Measurements from ENCODE around the gene YAE1. TPM values are rescaled to one million over a fixed set of nuclear protein-coding genes. Genes with fewer than 3 reads are reported as not detected.

The YAE1 gene
- total RNA-seq, 2 donors from 2014 or later: 16.0 to 18.0 TPM

GRCh38 chr7:39550411-39550810 lies 15.8 kb upstream of the YAE1 start:
- DNase-seq (ENCODE audit: low spot score): no peak
- intact Hi-C loops (cut with DNase I): no loop called here

GRCh38 chr7:39553436-39553835 lies 12.8 kb upstream of the YAE1 start:
- intact Hi-C loops (cut with DNase I): no loop called here
- DNase-seq (ENCODE audit: low spot score): no peak

DNA sequence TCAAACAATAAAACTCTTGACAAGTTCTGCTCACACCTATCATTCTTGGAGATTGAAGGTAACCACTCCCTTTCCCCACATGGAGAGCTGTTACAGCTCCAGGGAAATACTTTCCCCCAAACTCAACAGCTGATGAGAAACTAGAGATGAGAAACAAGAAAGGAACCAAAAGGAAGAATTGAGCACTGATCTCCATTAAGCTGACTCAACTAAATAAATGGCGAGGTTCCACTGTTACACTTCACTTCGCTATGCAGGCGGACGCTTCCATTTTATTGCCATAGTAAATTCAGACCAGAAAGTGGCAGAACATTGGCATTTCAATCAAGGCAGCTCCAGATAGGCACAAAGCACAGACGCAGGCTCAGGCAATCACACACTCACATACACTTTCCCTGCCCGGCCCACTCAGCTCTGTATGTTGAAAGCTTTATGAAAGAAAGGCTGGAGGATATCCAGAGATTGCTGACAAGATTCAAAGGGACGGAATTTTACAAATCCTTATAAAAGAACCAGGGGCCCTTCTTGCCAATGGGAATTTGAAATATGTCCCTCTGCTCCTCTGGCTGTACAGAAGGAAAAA lies 11.5 kb upstream of the YAE1 start:
- no peak for DNase-seq (ENCODE audit: low spot score)
- intact Hi-C loops (cut with DNase I): no loop called here

- intact Hi-C loops (cut with DNase I): no loop called here
- no peak for DNase-seq (ENCODE audit: low spot score)
Observed at GRCh38 chr7:39557222-39557621, 9.0 kb upstream of the YAE1 start.

DNA sequence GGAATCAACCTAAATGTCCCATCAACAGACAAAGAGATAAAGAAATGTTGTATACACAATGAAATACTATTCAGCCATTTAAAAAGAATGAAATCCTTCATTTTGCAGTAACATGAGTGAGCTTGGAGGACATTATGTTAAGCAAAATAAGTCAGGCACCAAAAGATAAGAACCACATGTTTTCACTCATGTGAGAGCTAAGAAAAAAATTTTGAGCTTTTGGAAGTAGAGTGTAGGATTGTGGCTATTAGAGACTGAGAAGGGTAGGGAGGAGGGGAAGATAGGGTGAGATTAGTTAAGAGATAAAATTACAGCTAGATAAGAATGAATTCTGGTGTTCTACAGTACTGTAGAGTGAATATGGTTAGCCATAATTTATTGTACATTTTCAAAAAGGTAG lies 8.3 kb upstream of the YAE1 start:
- intact Hi-C loops (cut with DNase I): no loop called here
- DNase-seq (ENCODE audit: low spot score): no peak

DNA sequence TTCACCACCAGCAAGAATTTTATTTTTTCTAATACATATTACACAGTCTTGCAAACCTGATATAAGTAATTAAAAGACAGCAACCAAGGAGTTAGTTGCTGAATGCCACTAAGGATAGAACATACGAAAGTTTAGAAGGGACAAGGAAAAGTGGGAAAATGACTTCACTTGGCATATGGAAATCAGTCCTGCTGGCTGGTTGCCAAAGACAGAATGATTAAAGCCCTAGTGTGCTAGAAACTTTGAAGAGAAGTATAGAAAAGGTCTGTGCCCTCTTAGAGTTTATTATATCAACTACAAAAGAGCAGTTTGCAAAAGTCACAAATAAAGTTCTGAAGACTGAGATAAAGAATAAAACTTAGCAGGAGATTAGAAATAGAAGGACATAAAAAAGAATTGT lies 5.8 kb upstream of the YAE1 start:
- intact Hi-C loops (cut with DNase I): no loop called here
- no peak for DNase-seq (ENCODE audit: low spot score)

DNA sequence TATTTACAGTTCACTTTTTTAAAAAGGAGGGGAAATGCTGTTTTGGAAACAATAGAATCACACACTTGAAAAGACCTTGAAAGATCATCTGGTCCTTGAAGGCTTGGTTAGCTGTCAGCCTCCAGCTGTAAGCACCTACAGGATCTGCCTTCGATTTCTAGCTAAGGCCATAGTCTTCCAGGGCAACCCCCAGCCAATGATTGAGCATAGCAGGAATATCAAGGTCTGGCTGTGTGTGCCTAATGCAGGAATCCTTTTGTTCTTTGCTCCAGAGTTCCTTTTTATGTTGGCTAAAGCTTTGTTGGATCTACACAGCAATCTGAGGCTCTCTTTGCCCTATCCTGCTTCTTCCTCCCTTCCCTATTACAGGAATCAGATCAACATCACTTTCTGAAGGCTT lies 5.2 kb upstream of the YAE1 start:
- intact Hi-C loops (cut with DNase I): no loop called here
- no peak for DNase-seq (ENCODE audit: low spot score)

GRCh38 chr7:39565538-39565937 lies 666 bp upstream of the YAE1 start:
- DNase-seq (ENCODE audit: low spot score): no peak
- intact Hi-C loops (cut with DNase I): no loop called here

DNA sequence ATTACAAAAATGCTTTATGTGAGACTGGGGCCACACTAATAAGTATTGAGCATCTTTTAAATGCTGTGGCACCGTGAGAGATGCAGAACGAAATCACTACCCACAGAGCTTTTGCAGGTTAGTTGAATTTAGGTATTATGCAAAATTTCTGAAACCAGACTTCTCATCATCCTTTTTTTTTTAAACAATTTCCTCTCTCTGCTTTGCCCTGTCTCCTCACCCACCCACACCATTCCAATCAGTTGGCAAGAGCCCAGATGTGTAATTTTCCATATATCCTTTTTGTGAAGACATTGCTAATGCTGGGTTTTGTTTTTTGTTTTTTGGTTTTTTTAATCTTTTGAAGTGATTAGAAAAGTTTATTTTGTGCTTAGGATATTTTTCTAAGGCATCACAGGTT lies 1.1 kb downstream of the YAE1 start:
- DNase-seq (ENCODE audit: low spot score): no peak
- intact Hi-C loops (cut with DNase I): no loop called here

- intact Hi-C loops (cut with DNase I): no loop called here
- no peak for DNase-seq (ENCODE audit: low spot score)
Observed at GRCh38 chr7:39574673-39575349, 8.6 kb downstream of the YAE1 start.

- intact Hi-C loops (cut with DNase I): no loop called here
- no peak for DNase-seq (ENCODE audit: low spot score)
Observed at GRCh38 chr7:39577229-39577874, 11.1 kb downstream of the YAE1 start.

DNA sequence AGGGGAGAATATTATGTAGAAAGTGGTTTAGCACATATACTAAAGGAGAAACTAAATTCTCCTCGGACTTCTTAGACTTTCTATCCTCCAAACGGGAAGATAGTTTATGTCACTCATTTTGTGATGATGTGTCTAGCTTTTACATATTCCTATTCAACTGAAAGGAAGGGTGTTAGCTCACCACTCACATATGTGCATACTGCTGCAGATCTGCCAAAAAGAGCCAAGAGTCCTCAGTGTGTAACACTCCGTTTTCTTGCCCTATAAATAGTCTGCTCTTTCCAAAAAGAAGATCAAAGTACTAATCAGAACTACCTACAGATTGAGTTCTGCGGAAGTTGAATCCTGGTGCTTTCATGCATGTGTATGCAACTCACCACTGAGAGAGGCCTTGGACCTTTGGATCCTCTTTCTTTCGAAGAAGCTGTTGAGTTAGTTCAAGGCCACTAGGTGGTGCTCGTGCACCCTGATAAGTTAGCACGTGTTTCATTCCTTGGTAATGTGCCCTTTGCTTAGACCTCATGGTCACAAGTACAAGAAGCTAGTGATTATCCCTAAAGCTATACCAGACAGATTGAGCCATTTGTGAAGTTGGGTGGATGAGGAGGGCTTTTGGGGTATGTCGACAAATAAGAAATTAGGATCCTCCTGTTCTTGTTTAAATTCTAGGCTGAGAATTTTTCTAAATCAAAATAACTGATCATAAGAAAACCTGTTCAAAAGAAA lies 14.1 kb downstream of the YAE1 start:
- no peak for DNase-seq (ENCODE audit: low spot score)
- intact Hi-C loops (cut with DNase I): loop anchor here (2.0 to 5.0 kb wide), 3 partner anchors 166 to 367 kb away; no protein-coding TSS in a partner anchor

GRCh38 chr7:39582536-39582935 lies 16.3 kb downstream of the YAE1 start:
- intact Hi-C loops (cut with DNase I): loop anchor here in 1 of 2 donors (5.0 kb wide), 2 partner anchors 165 to 365 kb away; no protein-coding TSS in a partner anchor
- no peak for DNase-seq (ENCODE audit: low spot score)

- no peak for DNase-seq (ENCODE audit: low spot score)
- intact Hi-C loops (cut with DNase I): loop anchor here in 1 of 2 donors (5.0 kb wide), 2 partner anchors 164 to 364 kb away; no protein-coding TSS in a partner anchor
Observed at GRCh38 chr7:39583539-39583938, 17.3 kb downstream of the YAE1 start.

DNA sequence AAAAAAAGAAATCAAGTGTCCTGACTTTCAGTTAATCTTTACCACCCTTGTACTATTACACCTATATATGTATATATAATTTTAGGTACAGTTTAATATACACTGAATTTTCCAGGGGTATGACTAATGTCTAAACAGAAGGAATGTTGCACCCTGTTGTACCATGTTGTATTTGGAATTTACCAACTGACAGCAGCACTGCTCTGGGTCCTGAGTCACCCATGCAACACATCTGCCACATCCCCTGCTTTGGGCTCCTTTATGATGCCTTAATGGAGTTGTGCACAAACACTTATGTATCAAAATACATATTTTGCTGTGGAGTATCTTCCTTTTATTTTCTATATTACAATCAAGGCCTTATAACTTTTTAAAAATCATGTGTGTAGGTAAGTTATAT lies 21.2 kb downstream of the YAE1 start:
- intact Hi-C loops (cut with DNase I): no loop called here
- no peak for DNase-seq (ENCODE audit: low spot score)

- intact Hi-C loops (cut with DNase I): no loop called here
Observed at GRCh38 chr7:39588416-39588815, 22.2 kb downstream of the YAE1 start.

GRCh38 chr7:39589323-39590111 lies 23.3 kb downstream of the YAE1 start:
- intact Hi-C loops (cut with DNase I): no loop called here
- DNase-seq (ENCODE audit: low spot score): no peak

More at GRCh38 chr7:39588416-39588815, 22.2 kb downstream of the YAE1 start:
- DNase-seq (ENCODE audit: low spot score): no peak

DNA sequence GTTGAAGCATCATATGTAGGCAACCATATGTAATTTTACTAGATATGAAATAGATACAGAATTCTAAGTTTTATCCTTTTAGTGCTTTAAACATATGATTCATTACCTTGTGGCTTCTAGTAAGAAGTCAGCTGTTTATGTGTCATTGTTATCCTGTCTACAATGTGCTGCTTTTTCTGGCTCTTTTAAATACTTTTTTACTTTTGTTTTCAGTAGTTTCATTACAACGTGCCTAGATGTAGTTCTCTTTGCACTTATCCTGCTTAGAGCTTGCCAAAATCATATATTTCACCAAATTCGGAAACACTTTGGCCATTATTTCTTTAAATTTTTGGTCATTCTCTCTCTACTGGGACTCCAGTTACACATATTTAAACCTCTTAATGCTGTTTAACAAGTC lies 26.4 kb downstream of the YAE1 start:
- intact Hi-C loops (cut with DNase I): no loop called here
- DNase-seq (ENCODE audit: low spot score): no peak

DNA sequence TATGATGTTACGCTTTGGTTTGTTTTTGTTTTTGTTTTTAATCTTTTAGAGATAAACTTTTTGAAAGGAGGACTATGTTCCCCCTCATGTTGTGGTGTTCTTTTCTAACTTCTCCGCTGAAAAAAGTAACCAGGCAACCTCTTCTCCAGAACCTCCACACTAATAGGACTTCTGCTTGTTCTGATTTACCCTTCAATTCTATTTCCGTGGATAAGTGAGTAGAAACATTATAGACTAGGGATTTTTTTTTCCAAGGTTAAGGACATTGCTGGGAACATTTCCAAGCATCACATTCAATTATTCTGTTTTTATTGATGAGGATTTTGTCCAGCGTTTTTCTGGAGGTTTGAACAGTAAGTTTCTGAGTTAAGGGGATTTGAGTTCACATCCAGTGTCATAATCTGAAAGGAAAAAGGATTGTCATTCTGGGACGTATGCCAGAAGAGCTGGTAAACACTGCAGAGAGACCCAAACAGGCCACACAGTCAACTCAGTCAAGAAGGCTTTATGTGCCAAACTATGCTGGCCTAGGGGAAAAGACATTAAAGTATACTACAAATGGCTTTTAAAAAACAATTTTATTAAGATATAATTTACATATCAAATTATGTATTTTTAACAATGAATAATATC lies 28.9 kb downstream of the YAE1 start:
- no peak for DNase-seq (ENCODE audit: low spot score)
- intact Hi-C loops (cut with DNase I): no loop called here
